Measurements from ENCODE around the gene MMP27. TPM values are rescaled to one million over a fixed set of nuclear protein-coding genes. Genes with fewer than 3 reads are reported as not detected.

Gene MMP27
- polyA plus RNA-seq, 1 donor from 2014 or later, result not detected

- Histone ChIP-seq H2AFZ (ENCODE audit: low read depth, low read length) (no peak overlapping the region), H3F3A (ENCODE audit: insufficient read depth, low read length, poor library complexity, severe bottlenecking) (no peaks in the 10 kb centered on the region), H3K9me2 (ENCODE audit: insufficient read depth, low read length) (no peaks in the 10 kb centered on the region), H3K79me2 (replicated peaks; ENCODE audit: insufficient read depth, low read length) (no peaks in the 10 kb centered on the region), H3K4me3 (ENCODE audit: low read length) (no peak overlapping the region), H4K20me1 (ENCODE audit: insufficient read depth) (no peaks in the 10 kb centered on the region), H3K9ac (ENCODE audit: low read length) (no peak overlapping the region), H3K27ac (ENCODE audit: low read length) (no peak overlapping the region), H3K9me3 (ENCODE audit: low read length) (no peaks in the 10 kb centered on the region), H3K27me3 (ENCODE audit: insufficient read depth, low read depth, low read length) (no peaks in the 10 kb centered on the region), H3K4me2 (ENCODE audit: low read length) (no peak overlapping the region), H3K36me3 (ENCODE audit: insufficient read depth, low read length) (no peaks in the 10 kb centered on the region)
- TF ChIP-seq EZH2 (IDR thresholded peaks at IDR 0.05; ENCODE audit: borderline replicate concordance, insufficient read depth, low read length, poor library complexity, severe bottlenecking) (no peak), RAD21 (conservative IDR thresholded peaks at IDR 0.05) (no peak), CTCF (IDR thresholded peaks at IDR 0.05; ENCODE audit: poor library complexity, severe bottlenecking) (no peak)
Measured at GRCh38 chr11:102685754-102686153, 19.8 kb downstream of the MMP27 start.

- Histone ChIP-seq H3K9ac (ENCODE audit: low read length) (no peak overlapping the region), H3K4me2 (ENCODE audit: low read length) (no peak overlapping the region), H3K36me3 (ENCODE audit: insufficient read depth, low read length) (no peaks in the 10 kb centered on the region), H3K79me2 (replicated peaks; ENCODE audit: insufficient read depth, low read length) (no peaks in the 10 kb centered on the region), H3F3A (ENCODE audit: insufficient read depth, low read length, poor library complexity, severe bottlenecking) (no peaks in the 10 kb centered on the region), H3K4me3 (ENCODE audit: low read length) (no peak overlapping the region), H2AFZ (ENCODE audit: low read depth, low read length) (no peak overlapping the region), H3K27ac (ENCODE audit: low read length) (no peak overlapping the region), H4K20me1 (ENCODE audit: insufficient read depth) (no peaks in the 10 kb centered on the region), H3K9me3 (ENCODE audit: low read length) (no peaks in the 10 kb centered on the region), H3K27me3 (ENCODE audit: insufficient read depth, low read depth, low read length) (no peaks in the 10 kb centered on the region), H3K9me2 (ENCODE audit: insufficient read depth, low read length) (no peaks in the 10 kb centered on the region)
- TF ChIP-seq SMC3 (conservative IDR thresholded peaks at IDR 0.05; ENCODE audit: poor library complexity), result no peak
- TF ChIP-seq POLR2AphosphoS5 (IDR thresholded peaks at IDR 0.05), result no peak
- TF ChIP-seq CTCF (IDR thresholded peaks at IDR 0.05; ENCODE audit: poor library complexity, severe bottlenecking), result no peak
- no peak for TF ChIP-seq RAD21 (conservative IDR thresholded peaks at IDR 0.05)
- no peak for TF ChIP-seq MXI1 (conservative IDR thresholded peaks at IDR 0.05; ENCODE audit: poor library complexity, severe bottlenecking)
- no peak for TF ChIP-seq TAF1 (IDR thresholded peaks at IDR 0.05; ENCODE audit: low read depth)
- no peak for TF ChIP-seq EZH2 (IDR thresholded peaks at IDR 0.05; ENCODE audit: borderline replicate concordance, insufficient read depth, low read length, poor library complexity, severe bottlenecking)
- TF ChIP-seq EP300 (conservative IDR thresholded peaks at IDR 0.05; ENCODE audit: poor library complexity, severe bottlenecking), result no peak
- TF ChIP-seq REST (IDR thresholded peaks at IDR 0.05; ENCODE audit: borderline replicate concordance), result no peak
Measured at GRCh38 chr11:102685338-102685737, 20.2 kb downstream of the MMP27 start.
